ENCODE results near the gene NPHP3.

DNA sequence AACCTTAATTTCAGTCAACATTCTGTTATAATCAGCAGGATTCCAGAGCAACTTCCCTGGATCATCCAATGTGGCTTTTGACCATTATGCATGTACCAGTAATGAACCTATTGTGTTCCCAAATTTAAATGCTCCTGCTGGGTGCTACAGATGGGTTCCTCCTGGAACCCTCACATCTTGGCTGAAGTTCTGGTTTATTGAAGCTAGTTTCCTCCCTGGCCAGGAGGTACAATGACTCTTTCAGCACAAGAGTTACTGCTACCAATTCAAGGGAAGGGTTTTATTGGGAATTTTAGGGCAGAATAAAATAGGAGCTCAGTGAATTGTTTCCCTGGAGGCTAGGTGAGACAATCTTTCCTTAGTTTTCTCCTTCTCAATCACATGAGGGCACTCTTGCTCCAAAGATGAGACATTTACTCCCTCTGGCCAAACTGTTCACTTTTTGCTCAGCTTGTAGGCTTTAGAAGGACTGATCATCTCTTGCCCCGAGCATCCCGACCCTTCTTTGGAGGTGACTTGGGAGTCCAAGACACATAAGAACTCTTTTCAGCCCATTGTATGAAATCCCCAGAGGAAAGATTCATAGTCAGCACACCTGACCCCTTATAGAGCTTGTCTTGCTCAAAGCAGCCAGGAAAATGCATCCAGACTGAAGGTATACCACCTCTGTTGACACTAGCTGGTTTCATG is 8.8 kb upstream of the NPHP3 start:
- no peak for TF ChIP-seq ZFX (IDR thresholded peaks at IDR 0.05)
- TF ChIP-seq, protein P1, sequence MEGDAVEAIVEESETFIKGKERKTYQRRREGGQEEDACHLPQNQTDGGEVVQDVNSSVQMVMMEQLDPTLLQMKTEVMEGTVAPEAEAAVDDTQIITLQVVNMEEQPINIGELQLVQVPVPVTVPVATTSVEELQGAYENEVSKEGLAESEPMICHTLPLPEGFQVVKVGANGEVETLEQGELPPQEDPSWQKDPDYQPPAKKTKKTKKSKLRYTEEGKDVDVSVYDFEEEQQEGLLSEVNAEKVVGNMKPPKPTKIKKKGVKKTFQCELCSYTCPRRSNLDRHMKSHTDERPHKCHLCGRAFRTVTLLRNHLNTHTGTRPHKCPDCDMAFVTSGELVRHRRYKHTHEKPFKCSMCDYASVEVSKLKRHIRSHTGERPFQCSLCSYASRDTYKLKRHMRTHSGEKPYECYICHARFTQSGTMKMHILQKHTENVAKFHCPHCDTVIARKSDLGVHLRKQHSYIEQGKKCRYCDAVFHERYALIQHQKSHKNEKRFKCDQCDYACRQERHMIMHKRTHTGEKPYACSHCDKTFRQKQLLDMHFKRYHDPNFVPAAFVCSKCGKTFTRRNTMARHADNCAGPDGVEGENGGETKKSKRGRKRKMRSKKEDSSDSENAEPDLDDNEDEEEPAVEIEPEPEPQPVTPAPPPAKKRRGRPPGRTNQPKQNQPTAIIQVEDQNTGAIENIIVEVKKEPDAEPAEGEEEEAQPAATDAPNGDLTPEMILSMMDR (conservative IDR thresholded peaks at IDR 0.05) = peak; percentile 71

Measured in C4-2B (cell line).